Panc1 (cell line): ENCODE data around the gene STARD8. TPM values are rescaled to one million over a fixed set of nuclear protein-coding genes. Genes with fewer than 3 reads are reported as not detected.

Experiments
- ATAC-seq: fragments of 200-7000 bp; cut with Tn5 transposase; 2 replicates; pipeline ENCODE4 v1.9.1; 2020; ENCODE audit warnings: mild to moderate bottlenecking, moderate library complexity
- BruUV-seq: library from RNA; stranded (reverse); fragments of 400-500 nt; replicated peaks from 2 replicates; lab custom pipeline; 2021; lab: Mats Ljungman, UMichigan
- CTCF ChIA-PET: fragments of 300-600 bp; sonication (Branson Sonifier 250); formaldehyde crosslinking; loops from one replicate; lab custom pipeline; 2022; ENCODE audit warnings: antibody characterized with exemption; lab: Charles Lee
- POLR2A ChIA-PET: fragments of 300-600 bp; sonication (Branson Sonifier 250); formaldehyde crosslinking; loops from one replicate; lab custom pipeline; 2022; ENCODE audit warnings: antibody characterized with exemption; lab: Charles Lee
- DNase-seq: peaks from one replicate; pipeline ENCODE4 v3.0.0-alpha.2; 2010; ENCODE audit warnings: low read depth, low spot score
- H3K27ac ChIP-seq: 2 replicates; pipeline ENCODE4 v1.5.1; 2011; ENCODE audit warnings: mild to moderate bottlenecking, low read length, inconsistent platforms
- H3K27me3 ChIP-seq: fragments of 200-500 bp; sonication (Bioruptor generic); 2 replicates; pipeline ENCODE4 v1.6.0; 2014; ENCODE audit warnings: low read length, inconsistent platforms; ENCODE audit not compliant: control insufficient read depth, insufficient read depth
- H3K36me3 ChIP-seq: fragments of 200-500 bp; sonication (Bioruptor generic); 2 replicates; pipeline ENCODE4 v1.5.1; 2014; ENCODE audit warnings: inconsistent platforms, mild to moderate bottlenecking, low read length, moderate library complexity; ENCODE audit not compliant: control insufficient read depth, insufficient read depth
- H3K4me1 ChIP-seq: 2 replicates; pipeline ENCODE4 v1.5.1; 2011; ENCODE audit warnings: inconsistent platforms, mild to moderate bottlenecking, low read length, moderate library complexity; ENCODE audit not compliant: control insufficient read depth, insufficient read depth
- H3K4me3 ChIP-seq, 2 experiments: 2 replicates each; pipeline ENCODE4 v1.5.1; 2011 to 2012; ENCODE audit warnings: low read depth in 2 of 2, low read length in 2 of 2, mild to moderate bottlenecking in 2 of 2, inconsistent platforms in 1 of 2, moderate library complexity in 1 of 2
- H3K9me3 ChIP-seq: fragments of 200-500 bp; sonication (Bioruptor generic); 2 replicates; pipeline ENCODE4 v1.5.1; 2014; ENCODE audit warnings: low read depth, mild to moderate bottlenecking, inconsistent platforms, low read length, moderate library complexity; ENCODE audit not compliant: control insufficient read depth, insufficient read depth
- CTCF ChIP-seq: fragments of 450-650 bp; IDR thresholded peaks from 2 replicates; pipeline ENCODE4 v1.5.1; 2017; ENCODE audit warnings: mild to moderate bottlenecking
- POLR2AphosphoS5 ChIP-seq: IDR thresholded peaks from 2 replicates; pipeline ENCODE4 v1.6.1; 2012; ENCODE audit warnings: mild to moderate bottlenecking, low read depth, low read length, moderate library complexity
- REST ChIP-seq, 2 experiments: IDR thresholded peaks; 2 replicates each; pipeline ENCODE4 v1.6.1; 2011 to 2012; ENCODE audit warnings: low read depth in 2 of 2, control low read depth in 1 of 2, low read length in 1 of 2, mild to moderate bottlenecking in 1 of 2, moderate library complexity in 1 of 2; ENCODE audit not compliant: insufficient read depth in 1 of 2
- SIN3A ChIP-seq: IDR thresholded peaks from 2 replicates; pipeline ENCODE4 v1.6.1; 2012; ENCODE audit warnings: low read depth, mild to moderate bottlenecking, low read length, moderate library complexity, borderline replicate concordance; ENCODE audit not compliant: insufficient read depth
- TCF7L2 ChIP-seq: IDR thresholded peaks from 2 replicates; pipeline ENCODE4 v1.6.1; 2011; ENCODE audit warnings: mild to moderate bottlenecking, low read depth, low read length, inconsistent platforms
- in situ Hi-C: cut with HindIII; loops from 2 replicates; pipeline ENCODE4 v1.10.0; 2016; ENCODE audit warnings: low sequenced_read_pairs, low pct_unique_long_range_greater_than_20kb
- intact Hi-C: fragments of 100-400 bp; cut with micrococcal nuclease; formaldehyde crosslinking; loops from one replicate; pipeline ENCODE4 v1.10.0; 2022; ENCODE audit not compliant: unreplicated experiment
- total RNA-seq: library from RNA; stranded (reverse); gene quantifications from one replicate; pipeline ENCODE4 v1.2.1, GENCODE V29; 2021; ENCODE audit not compliant: unreplicated experiment

The STARD8 gene
- total RNA-seq, 1 experiment from 2014 or later: 4.6 TPM

- no peak for TF ChIP-seq TCF7L2
- Histone ChIP-seq H3K27ac (no peak overlapping the region), H3K4me1 (peaks cover 4% of the 10 kb centered on the region), H3K36me3 (no peaks in the 10 kb centered on the region), H3K27me3 (no peaks in the 10 kb centered on the region), H3K4me3 (no peak overlapping the region), H3K9me3 (no peaks in the 10 kb centered on the region)
- BruUV-seq: no TSS peak
- DNase-seq (no peak), ATAC-seq (no peak)
- in situ Hi-C loops: no loop called here
- ChIA-PET CTCF (no interaction called here), POLR2A (no interaction called here)
- intact Hi-C loops: loop anchor here (10.0 kb wide), 1 partner anchor 102 kb away; no protein-coding TSS in a partner anchor
Observed at GRCh38 chrX:68696267-68696990, 49.0 kb downstream of the STARD8 start.

- no peak overlapping the region for H3K27ac ChIP-seq
- TF ChIP-seq CTCF: no peak
- TF ChIP-seq REST (IDR thresholded peaks at IDR 0.05; ENCODE audit: insufficient read depth in 1 of 2, low read depth in 2 of 2, low read length in 1 of 2): no peak
- no peak for TF ChIP-seq TCF7L2
- no peak for TF ChIP-seq POLR2AphosphoS5
- TF ChIP-seq SIN3A: no peak
- no peaks in the 10 kb centered on the region for H3K27me3 ChIP-seq
- peaks cover 4% of the 10 kb centered on the region for H3K4me1 ChIP-seq
- BruUV-seq: no TSS peak
- CTCF ChIA-PET: no interaction called here
- intact Hi-C loops (loop anchor here (10.0 kb wide), 1 partner anchor 102 kb away; no protein-coding TSS in a partner anchor), in situ Hi-C loops (no loop called here)
- H3K36me3 ChIP-seq: no peaks in the 10 kb centered on the region
- H3K9me3 ChIP-seq: no peaks in the 10 kb centered on the region
- ATAC-seq (no peak), DNase-seq (no peak)
- POLR2A ChIA-PET: no interaction called here
- H3K4me3 ChIP-seq: no peak overlapping the region
Observed at GRCh38 chrX:68697036-68697435, 49.6 kb downstream of the STARD8 start.
